Smooth muscle cell (in vitro differentiated cells): ENCODE data around the gene IL1RAPL2. TPM values are rescaled to one million over a fixed set of nuclear protein-coding genes. Genes with fewer than 3 reads are reported as not detected.

Source experiments
- DNase-seq: peaks from one replicate; lab custom pipeline; 2025; ENCODE audit not compliant: unreplicated experiment; lab: John Stamatoyannopoulos, UW
- H2AFZ ChIP-seq: fragments of 200-600 bp; sonication (generic); 2 replicates; pipeline ENCODE4 v1.6.0; 2016; ENCODE audit warnings: antibody characterized with exemption, low read depth, mild to moderate bottlenecking
- H3F3A ChIP-seq: fragments of 200-600 bp; sonication (generic); 2 replicates; pipeline ENCODE4 v1.6.0; 2017; ENCODE audit warnings: antibody characterized with exemption, low read depth
- H3K27ac ChIP-seq: fragments of 200-600 bp; sonication (generic); 2 replicates; pipeline ENCODE4 v1.5.1; 2016; ENCODE audit warnings: low read depth, mild to moderate bottlenecking
- H3K27me3 ChIP-seq: fragments of 200-600 bp; sonication (generic); 2 replicates; pipeline ENCODE4 v1.6.1; 2016; ENCODE audit warnings: low read depth, mild to moderate bottlenecking
- H3K36me3 ChIP-seq: fragments of 200-600 bp; sonication (generic); 2 replicates; pipeline ENCODE4 v1.5.1; 2016; ENCODE audit warnings: low read depth
- H3K4me1 ChIP-seq: fragments of 200-600 bp; sonication (generic); 2 replicates; pipeline ENCODE4 v1.5.1; 2016; ENCODE audit warnings: low read depth
- H3K4me2 ChIP-seq: fragments of 200-600 bp; sonication (generic); 2 replicates; pipeline ENCODE4 v1.6.0; 2016; ENCODE audit warnings: mild to moderate bottlenecking
- H3K4me3 ChIP-seq: fragments of 200-600 bp; sonication (generic); 2 replicates; pipeline ENCODE4 v1.5.1; 2016; ENCODE audit warnings: mild to moderate bottlenecking
- H3K79me2 ChIP-seq: fragments of 200-600 bp; sonication (generic); 2 replicates; pipeline ENCODE4 v1.6.0; 2016; ENCODE audit warnings: low read depth, mild to moderate bottlenecking
- H3K9ac ChIP-seq: fragments of 200-600 bp; sonication (generic); 2 replicates; pipeline ENCODE4 v1.6.0; 2016; ENCODE audit warnings: low read depth
- H3K9me3 ChIP-seq: fragments of 200-600 bp; sonication (generic); replicated peaks from 2 replicates; pipeline ENCODE4 v1.5.1; 2016; ENCODE audit warnings: low read depth
- H4K20me1 ChIP-seq: fragments of 200-600 bp; sonication (generic); 2 replicates; pipeline ENCODE4 v1.6.0; 2016; ENCODE audit warnings: low read depth
- CTCF ChIP-seq: fragments of 200-600 bp; sonication (generic); IDR thresholded peaks from 2 replicates; pipeline ENCODE4 v1.5.1; 2017; ENCODE audit warnings: borderline replicate concordance, mild to moderate bottlenecking, antibody characterized with exemption; ENCODE audit not compliant: insufficient read depth, poor library complexity, severe bottlenecking
- WGBS: methylation state at CpG from one replicate; pipeline ENCODE4 v1.1.7; 2016; ENCODE audit warnings: low lambda C conversion rate; 5-methylcytosine and 5-hydroxymethylcytosine counted together
- polyA plus RNA-seq: library from polyadenylated mRNA; unstranded; fragments of >200 nt; fragmentation: Nextera tagmentation; extraction: Ambion mirVana; gene quantifications from 2 replicates; pipeline ENCODE4 v1.2.1, GENCODE V29; 2016
- total RNA-seq: library from RNA; depleted of rRNA; stranded (reverse); fragments of >200 nt; gene quantifications from 2 replicates; pipeline ENCODE4 v1.2.3, GENCODE V29; 2014

IL1RAPL2 gene
- total and polyA plus RNA-seq, 2 experiments from 2014 or later: not detected

GRCh38 chrX:105636667-105637066, 1070.7 kb downstream of the IL1RAPL2 start:
- no peak for TF ChIP-seq CTCF
- no peaks in the 10 kb centered on the region for H3F3A ChIP-seq

GRCh38 chrX:105645667-105646357, 1079.8 kb downstream of the IL1RAPL2 start:
- no peaks in the 10 kb centered on the region for H3F3A ChIP-seq
- no peak overlapping the region for H3K9ac ChIP-seq
- no peak for TF ChIP-seq CTCF
- no peak overlapping the region for H3K4me3 ChIP-seq
- H3K79me2 ChIP-seq: no peaks in the 10 kb centered on the region
- no peaks in the 10 kb centered on the region for H3K4me1 ChIP-seq
- H3K36me3 ChIP-seq: no peaks in the 10 kb centered on the region
- H3K4me2 ChIP-seq: no peak overlapping the region
- H2AFZ ChIP-seq: no peak overlapping the region
- no peak for DNase-seq
- H4K20me1 ChIP-seq: no peaks in the 10 kb centered on the region
- H3K9me3 ChIP-seq: no peaks in the 10 kb centered on the region
- peak overlapping the region; percentile 43 for H3K27ac ChIP-seq
- 48% methylated on average over 5 of the region's 5 CpGs for WGBS
- H3K27me3 ChIP-seq: no peaks in the 10 kb centered on the region

More at GRCh38 chrX:105636667-105637066, 1070.7 kb downstream of the IL1RAPL2 start:
- WGBS: 60% methylated on average over 1 of the region's 1 CpG
- DNase-seq: no peak
- H3K36me3 ChIP-seq: no peaks in the 10 kb centered on the region
- no peaks in the 10 kb centered on the region for H4K20me1 ChIP-seq
- H2AFZ ChIP-seq: no peak overlapping the region
- H3K9me3 ChIP-seq: no peaks in the 10 kb centered on the region
- no peaks in the 10 kb centered on the region for H3K79me2 ChIP-seq
- H3K27ac ChIP-seq: no peak overlapping the region
- H3K4me1 ChIP-seq: no peaks in the 10 kb centered on the region
- no peak overlapping the region for H3K4me3 ChIP-seq
- H3K27me3 ChIP-seq: no peaks in the 10 kb centered on the region
- H3K9ac ChIP-seq: no peak overlapping the region
- H3K4me2 ChIP-seq: no peak overlapping the region

- Histone ChIP-seq H4K20me1 (no peaks in the 10 kb centered on the region), H3K4me2 (no peak overlapping the region), H3K9me3 (no peaks in the 10 kb centered on the region), H3K79me2 (no peaks in the 10 kb centered on the region), H3K4me1 (no peaks in the 10 kb centered on the region), H3F3A (no peaks in the 10 kb centered on the region), H3K9ac (no peak overlapping the region), H3K27me3 (no peaks in the 10 kb centered on the region), H3K4me3 (no peak overlapping the region), H3K27ac (no peak overlapping the region), H2AFZ (no peak overlapping the region), H3K36me3 (no peaks in the 10 kb centered on the region)
- WGBS: 86% methylated on average over 17 of the region's 17 CpGs
- DNase-seq: no peak
- TF ChIP-seq CTCF: no peak
Measured at GRCh38 chrX:105646592-105647372, 1080.8 kb downstream of the IL1RAPL2 start.
